COLO668 (cell line): Measurements from ENCODE around the gene NUP93.

Experiments used
- DNase-seq: peaks from one replicate; lab custom pipeline; 2025; ENCODE audit not compliant: unreplicated experiment; lab: John Stamatoyannopoulos, UW

Gene NUP93

GRCh38 chr16:56885446-56886162, 155.7 kb downstream of the NUP93 start:
- DNase-seq = no peak

GRCh38 chr16:56886296-56886695, 156.4 kb downstream of the NUP93 start:
- no peak for DNase-seq

GRCh38 chr16:56886826-56887225, 156.9 kb downstream of the NUP93 start:
- DNase-seq = no peak

GRCh38 chr16:56888806-56889205, 158.9 kb downstream of the NUP93 start:
- no peak for DNase-seq

GRCh38 chr16:56889206-56889605, 159.3 kb downstream of the NUP93 start:
- DNase-seq = no peak

GRCh38 chr16:56891685-56892084, 161.8 kb downstream of the NUP93 start:
- DNase-seq = no peak

- no peak for DNase-seq
These were observed 162.8 kb downstream of the NUP93 start for GRCh38 chr16:56892705-56893104.

- no peak for DNase-seq
These were observed 164.5 kb downstream of the NUP93 start for GRCh38 chr16:56894331-56894917.

GRCh38 chr16:56895813-56896212, 165.9 kb downstream of the NUP93 start:
- no peak for DNase-seq

GRCh38 chr16:56896244-56896643, 166.3 kb downstream of the NUP93 start:
- DNase-seq = no peak

- DNase-seq = peak; percentile 6
These were observed 167.3 kb downstream of the NUP93 start for GRCh38 chr16:56897026-56897799.

GRCh38 chr16:56898847-56899246, 168.9 kb downstream of the NUP93 start:
- no peak for DNase-seq
